CD14-positive monocyte (primary cell): ENCODE measurements around the gene PDZRN3. TPM values are rescaled to one million over a fixed set of nuclear protein-coding genes. Genes with fewer than 3 reads are reported as not detected.

Source experiments
- DNase-seq, 3 donors: peaks; one replicate each; pipeline ENCODE4 v3.0.0-alpha.2; 2011 to 2022
- H2AFZ ChIP-seq: 2 replicates; pipeline ENCODE4 v1.6.0; 2012; ENCODE audit warnings: mild to moderate bottlenecking, low read depth, low read length, inconsistent platforms; ENCODE audit not compliant: insufficient read depth, poor library complexity, severe bottlenecking
- H3K27ac ChIP-seq, 2 donors: 1 replicate in 1 of 2; 2 replicates in 1 of 2; pipeline ENCODE4 v1.5.1; 2012 to 2013; ENCODE audit warnings: low read length in 2 of 2, control low read depth in 1 of 2, inconsistent platforms in 1 of 2, low read depth in 1 of 2, mild to moderate bottlenecking in 1 of 2
- H3K27me3 ChIP-seq, 2 donors: one replicate each; pipeline versions ENCODE4 v1.6.0 to v1.6.1; 2011 to 2013; ENCODE audit warnings: low read length in 2 of 2; ENCODE audit not compliant: control insufficient read depth in 2 of 2, insufficient read depth in 2 of 2
- H3K36me3 ChIP-seq, 2 donors: replicated peaks in 1 of 2; 1 replicate in 1 of 2; 2 replicates in 1 of 2; pipeline versions ENCODE4 v1.5.1 to v1.6.1; 2012 to 2013; ENCODE audit warnings: low read length in 2 of 2, control low read depth in 1 of 2, inconsistent platforms in 1 of 2, mild to moderate bottlenecking in 1 of 2; ENCODE audit not compliant: insufficient read depth in 2 of 2, control insufficient read depth in 1 of 2
- H3K4me1 ChIP-seq, 2 donors: 1 replicate in 1 of 2; 2 replicates in 1 of 2; pipeline versions ENCODE4 v1.5.1 to v1.6.1; 2012 to 2013; ENCODE audit warnings: low read length in 2 of 2, control low read depth in 1 of 2, inconsistent platforms in 1 of 2, mild to moderate bottlenecking in 1 of 2, moderate library complexity in 1 of 2; ENCODE audit not compliant: insufficient read depth in 2 of 2, control insufficient read depth in 1 of 2
- H3K4me2 ChIP-seq: replicated peaks from 2 replicates; pipeline ENCODE3; 2012; ENCODE audit warnings: low read length, moderate library complexity, mild to moderate bottlenecking; ENCODE audit not compliant: poor library complexity, severe bottlenecking; ENCODE audit errors: extremely low read depth
- H3K4me3 ChIP-seq, 3 experiments: fragments of 200-600 bp in 1 of 3; sonication (generic) in 1 of 3; replicated peaks in 1 of 3; 1 replicate in 2 of 3; 2 replicates in 1 of 3; pipeline ENCODE4 v1.5.1; 2011 to 2013; ENCODE audit warnings: low read length in 3 of 3, mild to moderate bottlenecking in 3 of 3, control low read depth in 2 of 3, low read depth in 2 of 3, inconsistent platforms in 1 of 3, moderate library complexity in 1 of 3
- H3K79me2 ChIP-seq: 2 replicates; pipeline ENCODE4 v1.6.0; 2012; ENCODE audit warnings: mild to moderate bottlenecking, control low read depth, inconsistent platforms, low read length, moderate library complexity; ENCODE audit not compliant: insufficient read depth
- H3K9ac ChIP-seq: 2 replicates; pipeline ENCODE4 v1.6.0; 2017; ENCODE audit warnings: low read length, mild to moderate bottlenecking; ENCODE audit not compliant: insufficient read depth, poor library complexity, severe bottlenecking
- H3K9me3 ChIP-seq, 2 donors: replicated peaks in 1 of 2; 1 replicate in 1 of 2; 2 replicates in 1 of 2; pipeline versions ENCODE4 v1.5.1 to v1.6.1; 2012 to 2013; ENCODE audit warnings: low read length in 2 of 2, control low read depth in 1 of 2; ENCODE audit not compliant: control insufficient read depth in 1 of 2, insufficient read depth in 1 of 2
- H4K20me1 ChIP-seq: 2 replicates; pipeline ENCODE4 v1.6.0; 2012; ENCODE audit warnings: mild to moderate bottlenecking, low read length, control low read depth, moderate library complexity; ENCODE audit not compliant: insufficient read depth
- H3K27ac Mint-ChIP-seq, 7 donors: one replicate each; pipeline ENCODE4 v1.8.0; 2020; ENCODE audit warnings: mild to moderate bottlenecking in 7 of 7, mixed read lengths in 7 of 7, moderate library complexity in 6 of 7, inconsistent platforms in 2 of 7
- H3K27me3 Mint-ChIP-seq, 3 donors: one replicate each; pipeline ENCODE4 v1.8.0; 2021 to 2022; ENCODE audit warnings: low read depth in 3 of 3, mild to moderate bottlenecking in 3 of 3, mixed read lengths in 3 of 3, moderate library complexity in 3 of 3, inconsistent platforms in 1 of 3
- H3K36me3 Mint-ChIP-seq, 2 donors: one replicate each; pipeline ENCODE4 v1.8.0; 2020; ENCODE audit warnings: mixed read lengths in 2 of 2, inconsistent platforms in 1 of 2, mild to moderate bottlenecking in 1 of 2
- H3K4me1 Mint-ChIP-seq: one replicate; pipeline ENCODE4 v1.8.0; 2020; ENCODE audit warnings: mild to moderate bottlenecking, mixed read lengths
- H3K4me3 Mint-ChIP-seq, 2 donors: one replicate each; pipeline ENCODE4 v1.8.0; 2020; ENCODE audit warnings: mild to moderate bottlenecking in 2 of 2, mixed read lengths in 2 of 2, moderate library complexity in 1 of 2
- H3K9me3 Mint-ChIP-seq, 7 donors: one replicate each; pipeline ENCODE4 v1.8.0; 2020 to 2022; ENCODE audit warnings: mixed read lengths in 7 of 7, mild to moderate bottlenecking in 6 of 7, moderate library complexity in 6 of 7, inconsistent platforms in 2 of 7
- WGBS: methylation state at CpG from one replicate; pipeline ENCODE4 v1.1.5; 2013; ENCODE audit warnings: missing lambda C conversion rate; ENCODE audit not compliant: insufficient coverage; 5-methylcytosine and 5-hydroxymethylcytosine counted together
- intact Hi-C, 2 donors: fragments of 100-400 bp; cut with micrococcal nuclease; formaldehyde crosslinking; loops; one replicate each; pipeline versions ENCODE4 v1.15.0 to v1.15.1; 2023
- polyA plus RNA-seq, 3 donors: library from polyadenylated mRNA; depleted of rRNA in 1 of 3; unstranded in 2 of 3; stranded (reverse) in 1 of 3; fragments of 300-500 nt in 2 of 3; fragments of >200 nt in 1 of 3; fragmentation: Illumina TruSeq in 2 of 3; gene quantifications; 1 replicate in 2 of 3; 2 replicates in 1 of 3; pipeline ENCODE4 v1.2.3, GENCODE V29; 2012 to 2021
- TF ChIP-seq, protein P1 (sequence below): fragments of 200-600 bp; IDR thresholded peaks from one replicate; pipeline ENCODE4 v1.8.0; 2022; ENCODE audit warnings: antibody characterized with exemption, mild to moderate bottlenecking

Gene PDZRN3
- polyA plus RNA-seq, 3 donors, result not detected

DNA sequence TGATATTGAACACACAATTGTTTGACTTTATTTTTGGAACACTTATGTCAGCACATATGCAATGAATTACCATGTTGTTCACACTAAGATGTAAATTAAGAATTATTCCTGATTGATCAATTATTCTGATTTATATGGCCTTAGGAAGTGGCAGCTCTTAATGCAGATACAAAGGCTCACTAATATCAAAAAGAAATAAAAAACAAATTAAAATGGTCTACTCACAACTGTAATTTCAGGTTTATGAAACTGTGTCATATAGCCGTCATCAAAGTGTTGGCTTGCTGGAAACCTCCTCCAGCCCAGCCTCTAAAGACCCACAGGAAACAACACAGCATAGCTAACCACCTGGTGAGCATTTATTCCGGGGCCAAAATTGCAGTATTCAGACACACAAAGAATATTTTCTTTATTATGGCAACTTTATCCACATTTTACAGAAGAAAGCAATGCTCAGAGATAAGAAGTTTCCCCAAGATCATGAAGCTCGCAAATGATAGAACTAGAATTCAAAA lies 33.4 kb downstream of the PDZRN3 start:
- Histone ChIP-seq H3K79me2 (no peaks in the 10 kb centered on the region), H3K36me3 (no peaks in the 10 kb centered on the region), H3K27me3 (no peaks in the 10 kb centered on the region), H3K4me3 (no peak overlapping the region), H4K20me1 (no peaks in the 10 kb centered on the region), H3K9ac (no peak overlapping the region), H3K27ac (no peak overlapping the region), H2AFZ (no peak overlapping the region), H3K4me2 (no peak overlapping the region), H3K9me3 (no peaks in the 10 kb centered on the region), H3K4me1 (no peaks in the 10 kb centered on the region)
- Mint-ChIP-seq H3K4me1 (no peaks in the 10 kb centered on the region), H3K9me3 (peaks cover 0 to 6% (median 1%) of the 10 kb centered on the region in 7 donors), H3K27ac (no peak overlapping the region), H3K4me3 (no peak overlapping the region), H3K36me3 (no peaks in the 10 kb centered on the region), H3K27me3 (peaks cover 0 to 2% (median 0%) of the 10 kb centered on the region in 3 donors)
- TF ChIP-seq, protein P1, sequence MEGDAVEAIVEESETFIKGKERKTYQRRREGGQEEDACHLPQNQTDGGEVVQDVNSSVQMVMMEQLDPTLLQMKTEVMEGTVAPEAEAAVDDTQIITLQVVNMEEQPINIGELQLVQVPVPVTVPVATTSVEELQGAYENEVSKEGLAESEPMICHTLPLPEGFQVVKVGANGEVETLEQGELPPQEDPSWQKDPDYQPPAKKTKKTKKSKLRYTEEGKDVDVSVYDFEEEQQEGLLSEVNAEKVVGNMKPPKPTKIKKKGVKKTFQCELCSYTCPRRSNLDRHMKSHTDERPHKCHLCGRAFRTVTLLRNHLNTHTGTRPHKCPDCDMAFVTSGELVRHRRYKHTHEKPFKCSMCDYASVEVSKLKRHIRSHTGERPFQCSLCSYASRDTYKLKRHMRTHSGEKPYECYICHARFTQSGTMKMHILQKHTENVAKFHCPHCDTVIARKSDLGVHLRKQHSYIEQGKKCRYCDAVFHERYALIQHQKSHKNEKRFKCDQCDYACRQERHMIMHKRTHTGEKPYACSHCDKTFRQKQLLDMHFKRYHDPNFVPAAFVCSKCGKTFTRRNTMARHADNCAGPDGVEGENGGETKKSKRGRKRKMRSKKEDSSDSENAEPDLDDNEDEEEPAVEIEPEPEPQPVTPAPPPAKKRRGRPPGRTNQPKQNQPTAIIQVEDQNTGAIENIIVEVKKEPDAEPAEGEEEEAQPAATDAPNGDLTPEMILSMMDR, result no peak
- DNase-seq, result no peak
- intact Hi-C loops, result no loop called here
- WGBS, result 50% methylated on average over 1 of the region's 3 CpGs

DNA sequence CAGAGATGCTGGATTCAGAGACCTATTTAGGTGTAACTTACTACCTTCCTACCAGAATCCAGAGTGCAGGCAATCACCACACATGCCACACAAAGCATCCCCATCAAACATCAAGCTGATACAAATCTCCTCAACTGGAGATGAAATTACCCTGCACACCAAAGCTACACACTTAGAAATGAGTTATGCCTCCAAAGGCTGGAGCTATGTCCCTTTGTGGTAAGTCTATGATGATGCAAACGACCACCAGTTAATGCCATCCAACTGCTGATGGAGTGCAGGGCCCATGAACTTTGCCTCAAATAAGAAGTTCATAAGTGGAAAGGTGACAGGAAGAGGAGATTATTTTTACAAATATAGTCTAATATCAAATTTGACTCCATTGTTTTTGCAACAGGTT lies 38.1 kb downstream of the PDZRN3 start:
- intact Hi-C loops, result no loop called here
- Histone ChIP-seq H3K4me1 (no peaks in the 10 kb centered on the region), H3K9me3 (no peaks in the 10 kb centered on the region), H3K4me3 (no peak overlapping the region), H4K20me1 (no peaks in the 10 kb centered on the region), H3K4me2 (no peak overlapping the region), H3K9ac (no peak overlapping the region), H3K36me3 (no peaks in the 10 kb centered on the region), H3K79me2 (no peaks in the 10 kb centered on the region), H3K27ac (no peak overlapping the region), H3K27me3 (no peaks in the 10 kb centered on the region), H2AFZ (no peak overlapping the region)
- Mint-ChIP-seq H3K9me3 (peaks cover 0 to 6% (median 0%) of the 10 kb centered on the region in 7 donors), H3K36me3 (no peaks in the 10 kb centered on the region), H3K27ac (no peak overlapping the region), H3K27me3 (peaks cover 0 to 2% (median 0%) of the 10 kb centered on the region in 3 donors), H3K4me1 (no peaks in the 10 kb centered on the region), H3K4me3 (no peak overlapping the region)
- TF ChIP-seq, protein P1, result no peak
- DNase-seq, result no peak
- no CpG with 5 or more reads among the region's 1 CpG for WGBS
